Lung (tissue), 12 donors: ENCODE data around the gene CSNK2A3. TPM values are rescaled to one million over a fixed set of nuclear protein-coding genes. Genes with fewer than 3 reads are reported as not detected.

Source experiments
- ATAC-seq: fragments of 200-7000 bp; cut with Tn5 transposase; one replicate; pipeline ENCODE4 v1.9.1; 2020; ENCODE audit warnings: moderate number of reproducible peaks; ENCODE audit not compliant: insufficient read depth, low FRiP score
- DNase-seq, 3 donors: peaks; one replicate each; pipeline ENCODE4 v3.0.0-alpha.2; 2013 to 2017
- H3K27ac ChIP-seq, 2 donors: one replicate each; pipeline ENCODE4 v1.5.1; 2013; ENCODE audit warnings: mild to moderate bottlenecking in 2 of 2, moderate library complexity in 2 of 2, control low read depth in 1 of 2, inconsistent platforms in 1 of 2, low read depth in 1 of 2, low read length in 1 of 2
- H3K27me3 ChIP-seq, 3 donors: one replicate each; pipeline ENCODE4 v1.5.1; 2013; ENCODE audit warnings: low read length in 2 of 3; ENCODE audit not compliant: control insufficient read depth in 3 of 3, insufficient read depth in 3 of 3
- H3K36me3 ChIP-seq, 4 donors: one replicate each; pipeline ENCODE4 v1.5.1; 2013; ENCODE audit warnings: low read length in 4 of 4, mild to moderate bottlenecking in 1 of 4, moderate library complexity in 1 of 4; ENCODE audit not compliant: control insufficient read depth in 4 of 4, insufficient read depth in 4 of 4
- H3K4me1 ChIP-seq, 5 donors: one replicate each; pipeline ENCODE4 v1.5.1; 2013; ENCODE audit warnings: low read length in 5 of 5, mild to moderate bottlenecking in 2 of 5, moderate library complexity in 1 of 5; ENCODE audit not compliant: control insufficient read depth in 5 of 5, insufficient read depth in 5 of 5
- H3K4me3 ChIP-seq: one replicate; pipeline ENCODE4 v1.5.1; 2013; ENCODE audit warnings: mild to moderate bottlenecking, control low read depth, moderate library complexity
- H3K9ac ChIP-seq, 2 donors: one replicate each; pipeline ENCODE4 v1.5.1; 2013; ENCODE audit warnings: low read length in 2 of 2, control low read depth in 1 of 2; ENCODE audit not compliant: insufficient read depth in 1 of 2
- H3K9me3 ChIP-seq, 4 donors: one replicate each; pipeline ENCODE4 v1.5.1; 2013; ENCODE audit warnings: low read length in 3 of 4, mild to moderate bottlenecking in 1 of 4, moderate library complexity in 1 of 4; ENCODE audit not compliant: control insufficient read depth in 4 of 4, insufficient read depth in 3 of 4
- CTCF ChIP-seq: IDR thresholded peaks from 2 replicates; pipeline ENCODE4 v1.5.1; 2012; ENCODE audit warnings: mild to moderate bottlenecking; ENCODE audit errors: control extremely low read depth, extremely low read depth
- WGBS, 2 donors: extraction: QIAGEN DNeasy Blood & Tissue Kit; methylation state at CpG; one replicate each; pipeline ENCODE4 v1.1.7; 2013; 5-methylcytosine and 5-hydroxymethylcytosine counted together
- polyA plus RNA-seq, 2 donors: library from polyadenylated mRNA; stranded (reverse); fragments of 200-250 nt; gene quantifications; one replicate each; pipeline ENCODE4 v1.2.1, GENCODE V29; 2013
- total RNA-seq, 2 donors: library from RNA; depleted of rRNA in 1 of 2; stranded (reverse); fragments of >200 nt in 1 of 2; gene quantifications; one replicate each; pipeline ENCODE4 v1.2.1, GENCODE V29; 2014 to 2021
- donor health status: control.
- donor health status: control.
- donor health status: Bipolar disorder and iron deficiency.
- donor health status: healthy.
- donor health status: DM: yes; HTN: yes; CAD: no.

CSNK2A3 gene
- total and polyA plus RNA-seq, 4 donors = 0.39 to 3.7 (median 1.6) TPM

- WGBS, 2 donors = 82 to 86% methylated on average over 2 of the region's 2 CpGs
- no peak overlapping the region for H3K27ac ChIP-seq
- H3K36me3 ChIP-seq = peaks cover 0 to 11% (median 0%) of the 10 kb centered on the region in 4 donors
- H3K4me1 ChIP-seq = peaks cover 0 to 9% (median 0%) of the 10 kb centered on the region in 5 donors
- no peak for DNase-seq
- H3K4me3 ChIP-seq = no peak overlapping the region
- H3K9me3 ChIP-seq = peaks cover 0 to 1% (median 0%) of the 10 kb centered on the region in 4 donors
- TF ChIP-seq CTCF = no peak
- no peak overlapping the region for H3K9ac ChIP-seq
- ATAC-seq = no peak
- H3K27me3 ChIP-seq = no peaks in the 10 kb centered on the region
These were observed 46.2 kb downstream of the CSNK2A3 start for GRCh38 chr11:11306855-11307254.

- no peaks in the 10 kb centered on the region for H3K27me3 ChIP-seq
- no peak overlapping the region for H3K27ac ChIP-seq
- 85 to 87% methylated on average over 7 of the region's 7 CpGs for WGBS, 2 donors
- TF ChIP-seq CTCF = no peak
- ATAC-seq (no peak), DNase-seq (no peak)
- H3K4me3 ChIP-seq = no peak overlapping the region
- H3K9me3 ChIP-seq = peaks cover 0 to 1% (median 0%) of the 10 kb centered on the region in 4 donors
- H3K9ac ChIP-seq = no peak overlapping the region
- peaks cover 0 to 11% (median 0%) of the 10 kb centered on the region in 4 donors for H3K36me3 ChIP-seq
- H3K4me1 ChIP-seq = peaks cover 0 to 5% (median 0%) of the 10 kb centered on the region in 5 donors
These were observed 48.5 kb downstream of the CSNK2A3 start for GRCh38 chr11:11304550-11304949.

- peaks cover 0 to 3% (median 0%) of the 10 kb centered on the region in 5 donors for H3K4me1 ChIP-seq
- 90 to 95% methylated on average over 10 of the region's 10 CpGs for WGBS, 2 donors
These were observed 50.5 kb downstream of the CSNK2A3 start for GRCh38 chr11:11302565-11302964.

More at GRCh38 chr11:11302565-11302964, 50.5 kb downstream of the CSNK2A3 start:
- no peak overlapping the region for H3K27ac ChIP-seq
- H3K9ac ChIP-seq = no peak overlapping the region
- TF ChIP-seq CTCF = no peak
- no peaks in the 10 kb centered on the region for H3K9me3 ChIP-seq
- no peak for DNase-seq
- H3K27me3 ChIP-seq = no peaks in the 10 kb centered on the region
- ATAC-seq = no peak
- H3K36me3 ChIP-seq = peaks cover 0 to 10% (median 0%) of the 10 kb centered on the region in 4 donors
- no peak overlapping the region for H3K4me3 ChIP-seq
